Fibroblast of pulmonary artery (primary cell): ENCODE data around the gene MTMR3.
A peak's percentile ranks its signal among the peaks of the same experiment; 100 is the strongest.

Experiments used
- DNase-seq: peaks from one replicate; pipeline ENCODE4 v3.0.0-alpha.2; 2010; ENCODE audit warnings: low read depth
- H3K4me3 ChIP-seq: replicated peaks from 2 replicates; pipeline ENCODE4 v1.5.1; 2011; ENCODE audit warnings: low read depth, mild to moderate bottlenecking, control low read depth, low read length, moderate library complexity
- CTCF ChIP-seq: IDR thresholded peaks from 2 replicates; pipeline ENCODE4 v1.5.1; 2011; ENCODE audit warnings: mild to moderate bottlenecking, control low read depth, low read length, inconsistent platforms; ENCODE audit errors: missing control alignments

The MTMR3 gene

GRCh38 chr22:30030329-30030728 lies 147.4 kb downstream of the MTMR3 start:
- DNase-seq = no peak
- no peak for TF ChIP-seq CTCF
- H3K4me3 ChIP-seq = no peak overlapping the region

GRCh38 chr22:30031328-30031727 lies 148.4 kb downstream of the MTMR3 start:
- no peak overlapping the region for H3K4me3 ChIP-seq
- DNase-seq = no peak
- no peak for TF ChIP-seq CTCF

- DNase-seq = no peak
- no peak overlapping the region for H3K4me3 ChIP-seq
- TF ChIP-seq CTCF = no peak
Observed at GRCh38 chr22:30031764-30032455, 148.9 kb downstream of the MTMR3 start.

GRCh38 chr22:30033137-30033536 lies 150.2 kb downstream of the MTMR3 start:
- no peak overlapping the region for H3K4me3 ChIP-seq
- DNase-seq = no peak
- no peak for TF ChIP-seq CTCF

GRCh38 chr22:30033901-30034300 lies 150.9 kb downstream of the MTMR3 start:
- DNase-seq = no peak
- no peak for TF ChIP-seq CTCF
- H3K4me3 ChIP-seq = no peak overlapping the region

- TF ChIP-seq CTCF = no peak
- no peak for DNase-seq
Observed at GRCh38 chr22:30036656-30037055, 153.7 kb downstream of the MTMR3 start.

GRCh38 chr22:30038219-30038618 lies 155.2 kb downstream of the MTMR3 start:
- no peak for TF ChIP-seq CTCF
- no peak overlapping the region for H3K4me3 ChIP-seq
- DNase-seq = peak; percentile 85

More at GRCh38 chr22:30036656-30037055, 153.7 kb downstream of the MTMR3 start:
- H3K4me3 ChIP-seq = no peak overlapping the region
